ENCODE results near the gene GPR39.

- TF ChIP-seq CTCF (IDR thresholded peaks at IDR 0.05; ENCODE audit: low read length) (no peak), EZH2 (optimal IDR thresholded peaks at IDR 0.05; ENCODE audit: low read depth, low read length) (no peak), EZH2phosphoT487 (IDR thresholded peaks at IDR 0.05; ENCODE audit: low read length) (no peak)
Measured at GRCh38 chr2:132515010-132515409, 98.4 kb downstream of the GPR39 start.
